Umbilical cord (tissue), 1 donor: ENCODE results near the gene TMEM154. TPM values are rescaled to one million over a fixed set of nuclear protein-coding genes. Genes with fewer than 3 reads are reported as not detected.

Experiments
- total RNA-seq: library from RNA; depleted of rRNA; stranded (reverse); fragments of >200 nt; gene quantifications from one replicate; pipeline ENCODE4 v1.2.3, GENCODE V29; 2014; ENCODE audit warnings: low replicate concordance; ENCODE audit not compliant: insufficient read depth

Gene TMEM154
- total RNA-seq, 1 donor from 2014 or later, result 11.3 TPM

Other genes starting within 250 kb of the TMEM154 start
- 66.4 TPM for gene FBXW7, start 143.9 kb downstream of the TMEM154 start, total RNA-seq
- gene TIGD4, start 99.7 kb upstream of the TMEM154 start, total RNA-seq, result 3.9 TPM
- gene ARFIP1, start 100.0 kb upstream of the TMEM154 start, total RNA-seq, result 35.9 TPM